Mucosa of rectum (tissue), 2 donors: Measurements from ENCODE around the gene IGF2BP2.
"Not testable (repeated sequence)": the region's sequence is repeated elsewhere in the genome, so short reads cannot be mapped to it uniquely, and the experiment has no call there.

ENCODE experiments used
- H3K27ac ChIP-seq, 2 donors: one replicate each; pipeline ENCODE4 v1.7.0; 2013; ENCODE audit warnings: inconsistent platforms in 2 of 2, low read depth in 2 of 2, low read length in 2 of 2
- H3K27me3 ChIP-seq, 2 donors: one replicate each; pipeline ENCODE4 v1.7.0; 2013; ENCODE audit warnings: low read length in 2 of 2; ENCODE audit not compliant: control insufficient read depth in 2 of 2, insufficient read depth in 2 of 2
- H3K36me3 ChIP-seq, 2 donors: one replicate each; pipeline ENCODE4 v1.7.0; 2013; ENCODE audit warnings: low read length in 2 of 2; ENCODE audit not compliant: control insufficient read depth in 2 of 2, insufficient read depth in 2 of 2
- H3K4me1 ChIP-seq, 2 donors: one replicate each; pipeline ENCODE4 v1.7.0; 2013; ENCODE audit warnings: low read length in 2 of 2, mild to moderate bottlenecking in 1 of 2; ENCODE audit not compliant: control insufficient read depth in 2 of 2, insufficient read depth in 2 of 2
- H3K4me3 ChIP-seq, 2 donors: one replicate each; pipeline ENCODE4 v1.7.0; 2013; ENCODE audit warnings: low read length in 2 of 2
- H3K9ac ChIP-seq, 2 donors: one replicate each; pipeline ENCODE4 v1.7.0; 2013; ENCODE audit warnings: low read length in 2 of 2, low read depth in 1 of 2, mild to moderate bottlenecking in 1 of 2
- H3K9me3 ChIP-seq, 2 donors: one replicate each; pipeline ENCODE4 v1.7.0; 2013; ENCODE audit warnings: low read length in 2 of 2; ENCODE audit not compliant: control insufficient read depth in 2 of 2
- donor health status: healthy.
- donor health status: Normal muscosa, but diverticular disease.

IGF2BP2 gene

DNA sequence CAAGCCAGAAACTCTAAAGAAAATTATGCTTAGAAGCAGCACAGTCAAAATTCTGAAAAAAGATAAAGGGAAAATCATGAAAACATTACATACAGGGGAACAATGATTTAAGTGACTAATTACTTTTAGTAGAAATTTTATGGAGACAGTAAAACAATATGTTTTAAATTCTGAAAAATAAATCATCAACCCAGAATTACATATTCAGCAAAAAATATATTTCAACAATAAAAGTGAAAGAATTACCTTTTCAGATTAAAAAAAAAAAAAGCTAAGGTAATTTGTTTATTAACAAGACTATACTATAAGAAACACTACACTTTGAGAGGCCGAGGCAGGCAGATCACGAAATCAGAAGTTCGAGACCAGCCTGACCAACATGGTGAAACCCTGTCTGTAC lies 32.4 kb upstream of the IGF2BP2 start:
- Histone ChIP-seq H3K9me3 (peaks cover 0 to 2% of the 10 kb centered on the region in 2 donors), H3K27me3 (no peaks in the 10 kb centered on the region), H3K4me3 (no peak overlapping the region), H3K27ac (no peak overlapping the region), H3K36me3 (no peaks in the 10 kb centered on the region), H3K9ac (no peak overlapping the region), H3K4me1 (no peaks in the 10 kb centered on the region)

DNA sequence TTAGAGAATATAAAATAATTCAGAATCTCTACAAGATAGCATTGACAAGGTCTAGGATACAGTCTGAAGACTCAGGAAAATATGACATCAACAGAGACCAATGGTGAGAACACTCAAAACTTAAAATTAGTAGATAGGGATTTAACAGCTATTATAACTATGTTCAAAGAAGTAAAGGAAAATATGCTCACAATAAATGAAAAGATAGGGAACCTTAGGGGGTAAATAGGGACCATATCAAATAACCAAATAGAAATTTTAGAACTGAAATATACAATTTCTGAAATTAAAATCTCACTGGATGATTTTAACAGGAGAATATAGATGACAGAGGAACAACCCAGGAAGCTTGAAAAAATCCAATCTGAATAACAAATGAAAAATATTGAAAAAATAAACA lies 31.8 kb upstream of the IGF2BP2 start:
- peaks cover 0 to 2% of the 10 kb centered on the region in 2 donors for H3K9me3 ChIP-seq
- no peak overlapping the region for H3K27ac ChIP-seq
- H3K27me3 ChIP-seq: no peaks in the 10 kb centered on the region
- H3K4me3 ChIP-seq: no peak overlapping the region
- no peaks in the 10 kb centered on the region for H3K4me1 ChIP-seq
- no peak overlapping the region for H3K9ac ChIP-seq
- H3K36me3 ChIP-seq: no peaks in the 10 kb centered on the region

DNA sequence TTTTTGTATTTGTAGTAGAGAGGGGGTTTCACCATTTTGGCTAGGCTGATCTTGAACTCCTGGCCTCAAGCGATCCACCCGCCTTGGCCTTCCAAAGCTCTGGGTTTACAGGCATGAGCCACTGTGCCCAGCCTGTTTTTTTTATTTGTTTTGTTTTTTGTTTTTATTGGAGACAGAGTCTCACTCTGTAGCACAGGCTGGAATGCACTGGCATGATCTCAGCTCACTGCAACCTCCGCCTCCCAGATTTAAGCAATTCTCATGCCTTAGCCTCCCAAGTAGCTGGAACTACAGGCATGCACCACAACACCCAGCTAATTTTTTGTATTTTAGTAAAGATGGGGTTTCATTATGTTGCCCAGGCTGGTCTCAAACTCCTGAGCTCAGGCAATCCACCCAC lies 28.9 kb upstream of the IGF2BP2 start:
- not testable (repeated sequence) for H3K27ac ChIP-seq, H3K4me3 ChIP-seq, H3K27me3 ChIP-seq, H3K9ac ChIP-seq, H3K9me3 ChIP-seq, H3K4me1 ChIP-seq, H3K36me3 ChIP-seq

DNA sequence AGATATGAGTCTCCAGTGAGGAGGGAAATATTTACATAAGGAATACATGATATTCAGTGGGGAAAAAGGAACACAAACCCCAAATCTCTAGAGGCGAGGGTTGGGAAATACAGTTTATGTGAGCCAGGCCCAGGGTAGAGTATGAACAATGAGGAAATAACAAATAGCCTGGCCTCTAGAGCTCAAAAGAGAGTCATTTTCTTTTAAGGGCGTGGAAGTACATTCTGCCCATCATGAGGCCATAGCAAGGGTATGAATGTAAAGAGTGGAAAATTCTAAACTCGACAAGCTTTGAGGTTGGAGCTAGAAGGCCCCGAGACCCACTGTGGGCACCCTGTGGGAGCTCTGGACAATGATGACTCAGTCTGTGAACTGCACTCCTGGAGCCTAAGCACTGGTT lies 27.8 kb upstream of the IGF2BP2 start:
- H3K9me3 ChIP-seq: peaks cover 0 to 2% of the 10 kb centered on the region in 2 donors
- no peak overlapping the region for H3K9ac ChIP-seq
- no peaks in the 10 kb centered on the region for H3K4me1 ChIP-seq
- no peak overlapping the region for H3K27ac ChIP-seq
- peaks cover 0 to 2% of the 10 kb centered on the region in 2 donors for H3K27me3 ChIP-seq
- H3K4me3 ChIP-seq: no peak overlapping the region
- no peaks in the 10 kb centered on the region for H3K36me3 ChIP-seq

DNA sequence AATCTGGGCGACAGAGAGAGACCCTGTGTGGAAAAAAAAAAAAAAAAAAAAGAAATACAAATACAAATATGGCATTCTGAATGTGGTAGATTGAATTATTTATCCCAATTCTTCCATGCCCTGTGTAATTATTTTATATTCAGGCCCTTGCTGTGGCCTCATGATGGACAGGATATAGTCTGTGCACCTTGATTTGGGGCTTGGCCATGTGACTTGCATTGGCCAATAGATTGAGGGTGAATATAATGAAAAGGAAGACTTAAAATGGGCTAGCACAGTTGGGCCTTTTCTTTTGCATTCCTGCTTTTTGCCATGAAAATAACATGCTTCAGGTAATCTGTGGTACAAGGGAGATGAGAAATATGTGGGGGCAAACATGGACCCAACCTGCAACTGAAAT lies 27.1 kb upstream of the IGF2BP2 start:
- no peaks in the 10 kb centered on the region for H3K36me3 ChIP-seq
- H3K27me3 ChIP-seq: peaks cover 0 to 4% of the 10 kb centered on the region in 2 donors
- peaks cover 0 to 2% of the 10 kb centered on the region in 2 donors for H3K9me3 ChIP-seq
- H3K4me3 ChIP-seq: no peak overlapping the region
- no peak overlapping the region for H3K27ac ChIP-seq
- no peaks in the 10 kb centered on the region for H3K4me1 ChIP-seq
- no peak overlapping the region for H3K9ac ChIP-seq

DNA sequence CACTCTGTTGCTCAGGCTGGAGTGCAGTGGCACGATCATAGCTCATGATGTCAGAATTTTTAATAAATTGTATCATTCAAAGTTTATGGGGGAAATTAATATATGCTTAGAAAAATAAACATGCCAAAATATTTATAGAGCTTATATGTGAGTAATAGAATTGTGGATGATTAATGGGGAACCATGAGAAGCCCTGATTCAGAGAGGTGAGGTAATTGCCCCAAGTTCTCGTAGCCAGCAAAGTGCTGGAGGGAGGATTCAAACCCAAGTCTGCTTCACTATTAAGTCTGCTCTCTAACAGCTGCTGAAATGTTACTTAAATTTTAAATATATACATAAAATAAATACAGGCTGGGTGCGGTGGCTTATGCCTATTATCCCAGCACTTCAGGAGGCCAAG lies 26.2 kb upstream of the IGF2BP2 start:
- no peak overlapping the region for H3K27ac ChIP-seq

DNA sequence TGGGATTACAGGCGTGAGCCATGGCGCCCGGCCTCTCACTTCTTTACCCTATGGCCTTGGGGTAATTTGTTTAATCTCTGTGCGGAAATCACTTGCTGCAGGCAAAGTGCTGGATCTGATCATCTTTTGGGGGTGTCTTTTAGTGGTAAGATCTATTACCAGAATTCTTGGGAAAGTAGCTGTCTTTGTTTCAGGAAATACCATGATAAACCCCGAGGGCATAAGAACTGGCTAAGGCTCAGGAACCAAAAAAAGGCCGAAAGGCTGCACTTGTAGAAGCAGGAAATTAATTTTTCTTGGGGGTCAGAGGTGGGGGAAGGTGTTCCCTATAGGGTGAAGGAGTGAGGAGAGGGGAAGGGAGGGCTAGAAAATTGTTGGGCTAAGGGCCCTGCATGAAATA lies 22.7 kb upstream of the IGF2BP2 start:
- no peaks in the 10 kb centered on the region for H3K4me1 ChIP-seq
- H3K4me3 ChIP-seq: no peak overlapping the region
- no peaks in the 10 kb centered on the region for H3K9me3 ChIP-seq
- H3K9ac ChIP-seq: no peak overlapping the region
- peaks cover 0 to 4% of the 10 kb centered on the region in 2 donors for H3K27me3 ChIP-seq
- H3K36me3 ChIP-seq: no peaks in the 10 kb centered on the region
- H3K27ac ChIP-seq: no peak overlapping the region

More for the DNA sequence above, 26.2 kb upstream of the IGF2BP2 start:
- no peaks in the 10 kb centered on the region for H3K36me3 ChIP-seq
- no peak overlapping the region for H3K9ac ChIP-seq
- no peak overlapping the region for H3K4me3 ChIP-seq
- H3K9me3 ChIP-seq: no peaks in the 10 kb centered on the region
- H3K4me1 ChIP-seq: no peaks in the 10 kb centered on the region
- peaks cover 0 to 4% of the 10 kb centered on the region in 2 donors for H3K27me3 ChIP-seq

DNA sequence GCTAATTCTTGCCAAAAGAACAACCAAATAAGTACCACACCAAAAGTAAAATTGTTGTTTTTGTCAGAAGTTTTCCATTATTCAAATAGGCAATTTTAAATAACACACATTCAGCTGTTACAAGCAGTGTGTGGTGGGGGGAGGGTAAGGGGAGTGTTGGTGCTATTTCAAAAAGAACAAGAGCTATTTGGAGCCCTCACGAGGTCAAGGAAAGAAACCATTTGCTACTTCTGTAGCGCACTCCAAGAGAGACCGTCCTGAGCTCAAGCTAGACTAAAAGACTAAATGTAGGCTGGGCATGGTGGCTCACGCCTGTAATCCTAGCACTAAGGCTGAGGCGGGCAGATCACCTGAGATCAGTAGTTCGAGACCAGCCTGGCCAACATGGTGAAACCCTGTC lies 21.2 kb upstream of the IGF2BP2 start:
- H3K36me3 ChIP-seq: no peaks in the 10 kb centered on the region
- H3K4me3 ChIP-seq: no peak overlapping the region
- H3K27ac ChIP-seq: no peak overlapping the region
- no peak overlapping the region for H3K9ac ChIP-seq
- no peaks in the 10 kb centered on the region for H3K4me1 ChIP-seq
- peaks cover 0 to 4% of the 10 kb centered on the region in 2 donors for H3K27me3 ChIP-seq
- no peaks in the 10 kb centered on the region for H3K9me3 ChIP-seq

DNA sequence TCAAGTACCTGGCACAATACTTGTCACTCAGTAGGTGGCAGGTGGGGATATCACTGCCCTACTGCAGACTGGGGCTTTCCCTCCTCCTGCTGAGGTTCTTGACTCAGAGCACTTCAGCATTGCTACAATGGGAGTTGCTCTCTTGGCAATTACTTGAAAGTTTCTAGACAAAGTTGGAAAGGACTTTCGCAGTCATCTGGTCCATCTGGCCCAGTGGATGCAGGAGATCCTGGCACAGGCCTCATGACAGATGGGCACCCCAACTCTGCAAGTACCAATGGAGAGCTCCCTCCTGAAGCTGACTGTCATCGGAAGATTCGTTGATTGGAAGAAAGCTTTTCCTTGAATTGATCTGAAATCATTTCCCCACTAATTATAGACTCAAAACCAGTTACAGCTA lies 19.2 kb upstream of the IGF2BP2 start:
- Histone ChIP-seq H3K4me1 (no peaks in the 10 kb centered on the region), H3K27me3 (peaks cover 0 to 4% of the 10 kb centered on the region in 2 donors)

DNA sequence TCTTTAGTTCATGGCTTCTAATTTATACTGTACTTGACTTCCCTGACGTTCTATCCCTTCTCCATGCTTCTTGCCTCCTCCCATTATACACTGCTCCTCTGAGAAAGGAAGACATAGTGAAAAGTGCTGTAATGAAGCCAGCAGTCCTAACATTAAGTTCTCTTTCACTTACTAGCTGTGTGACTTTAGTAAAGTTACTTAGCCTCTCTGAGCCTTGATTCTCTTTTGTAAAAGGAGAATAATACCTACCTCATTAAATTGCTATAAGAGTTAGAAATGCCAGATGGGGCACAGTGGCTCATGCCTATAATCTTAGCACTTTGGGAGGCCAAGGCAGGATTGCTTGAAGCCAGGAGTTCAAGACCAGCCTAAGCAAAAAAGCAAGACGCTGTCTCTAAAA lies 18.8 kb upstream of the IGF2BP2 start:
- Histone ChIP-seq H3K4me1 (no peaks in the 10 kb centered on the region), H3K9ac (no peak overlapping the region), H3K9me3 (no peaks in the 10 kb centered on the region), H3K36me3 (no peaks in the 10 kb centered on the region), H3K27me3 (peaks cover 0 to 4% of the 10 kb centered on the region in 2 donors), H3K4me3 (no peak overlapping the region), H3K27ac (no peak overlapping the region)

More for the DNA sequence above, 19.2 kb upstream of the IGF2BP2 start:
- H3K27ac ChIP-seq: no peak overlapping the region
- no peaks in the 10 kb centered on the region for H3K36me3 ChIP-seq
- H3K4me3 ChIP-seq: no peak overlapping the region
- no peaks in the 10 kb centered on the region for H3K9me3 ChIP-seq
- H3K9ac ChIP-seq: no peak overlapping the region

DNA sequence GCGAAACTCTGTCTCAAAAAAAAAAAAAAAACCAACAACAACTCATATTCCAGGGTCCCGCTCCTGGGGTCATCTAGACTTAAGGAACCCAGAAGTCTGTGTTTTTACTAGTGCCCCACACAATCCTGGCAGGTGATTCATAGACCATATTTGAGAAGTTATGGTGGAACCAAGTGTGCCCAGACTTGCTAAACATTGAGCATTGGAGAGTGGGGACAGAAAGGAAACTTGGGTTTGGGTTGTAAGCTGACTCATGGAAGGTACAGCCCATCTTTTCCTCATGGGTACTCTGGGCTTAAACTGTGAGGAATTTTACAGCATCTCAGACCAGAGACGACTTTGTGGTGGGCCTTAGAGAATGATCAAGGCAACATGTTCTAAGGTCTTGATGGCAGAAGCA lies 18.3 kb upstream of the IGF2BP2 start:
- H3K36me3 ChIP-seq: no peaks in the 10 kb centered on the region
- H3K9me3 ChIP-seq: no peaks in the 10 kb centered on the region
- H3K4me1 ChIP-seq: no peaks in the 10 kb centered on the region

More for the DNA sequence above, 18.3 kb upstream of the IGF2BP2 start:
- Histone ChIP-seq H3K27ac (no peak overlapping the region), H3K9ac (no peak overlapping the region), H3K27me3 (peaks cover 0 to 4% of the 10 kb centered on the region in 2 donors), H3K4me3 (no peak overlapping the region)
